Dermis microvascular lymphatic vessel endothelial cell (primary cell): ENCODE data around the gene PCMTD2. TPM values are rescaled to one million over a fixed set of nuclear protein-coding genes. Genes with fewer than 3 reads are reported as not detected.

Experiments used
- DNase-seq, 2 donors: peaks; one replicate each; pipeline versions ENCODE4 v3.0.0 to v3.0.0-alpha.2; 2010; ENCODE audit warnings: low read depth in 2 of 2
- total RNA-seq: library from RNA; depleted of rRNA; stranded (reverse); fragments of >200 nt; gene quantifications from 2 replicates; pipeline ENCODE4 v1.2.1, GENCODE V29; 2014

The PCMTD2 gene
- total RNA-seq, 1 donor from 2014 or later, result 49.3 TPM

- DNase-seq, result no peak
These were observed 861 bp downstream of the PCMTD2 start for GRCh38 chr20:64256282-64256935.

GRCh38 chr20:64257107-64257757, 1.7 kb downstream of the PCMTD2 start:
- DNase-seq, result no peak

- no peak for DNase-seq
These were observed 2.7 kb downstream of the PCMTD2 start for GRCh38 chr20:64258071-64258823.

- no peak for DNase-seq
These were observed 4.7 kb downstream of the PCMTD2 start for GRCh38 chr20:64260239-64260638.

- peak; percentile 79 to 84 for DNase-seq
These were observed 5.6 kb downstream of the PCMTD2 start for GRCh38 chr20:64261138-64261537.

- DNase-seq, result no peak
These were observed 8.5 kb downstream of the PCMTD2 start for GRCh38 chr20:64264091-64264490.

- DNase-seq, result peak in 1 of 2 donors; percentile 8
These were observed 9.7 kb downstream of the PCMTD2 start for GRCh38 chr20:64265201-64265600.

- no peak for DNase-seq
These were observed 11.4 kb downstream of the PCMTD2 start for GRCh38 chr20:64266988-64267387.

GRCh38 chr20:64268174-64268573, 12.6 kb downstream of the PCMTD2 start:
- no peak for DNase-seq

GRCh38 chr20:64269604-64270411, 14.3 kb downstream of the PCMTD2 start:
- no peak for DNase-seq

- DNase-seq, result no peak
These were observed 16.1 kb downstream of the PCMTD2 start for GRCh38 chr20:64271636-64272035.

- no peak for DNase-seq
These were observed 17.6 kb downstream of the PCMTD2 start for GRCh38 chr20:64273109-64273508.

- DNase-seq, result no peak
These were observed 21.3 kb downstream of the PCMTD2 start for GRCh38 chr20:64276817-64277216.

- DNase-seq, result no peak
These were observed 22.2 kb downstream of the PCMTD2 start for GRCh38 chr20:64277571-64278316.

- DNase-seq, result no peak
These were observed 22.8 kb downstream of the PCMTD2 start for GRCh38 chr20:64278317-64278681.

- no peak for DNase-seq
These were observed 24.4 kb downstream of the PCMTD2 start for GRCh38 chr20:64279826-64280459.

GRCh38 chr20:64280460-64280843, 24.9 kb downstream of the PCMTD2 start:
- no peak for DNase-seq

GRCh38 chr20:64283646-64284045, 28.1 kb downstream of the PCMTD2 start:
- no peak for DNase-seq

- DNase-seq, result peak; percentile 30 to 69
These were observed 30.3 kb downstream of the PCMTD2 start for GRCh38 chr20:64285579-64286446.
